ENCODE data around the gene MYO5A. TPM values are rescaled to one million over a fixed set of nuclear protein-coding genes. Genes with fewer than 3 reads are reported as not detected.

Gene MYO5A
- total RNA-seq, 1 experiment from 2014 or later = 17.6 TPM

- Histone ChIP-seq H3K4me2 (ENCODE audit: low read length) (no peak overlapping the region), H3K36me3 (ENCODE audit: control insufficient read depth in 1 of 2, insufficient read depth in 2 of 2, low read length in 2 of 2) (peaks cover 27 to 31% of the 10 kb centered on the region in 2 experiments), H3K4me1 (ENCODE audit: control insufficient read depth in 1 of 2, insufficient read depth in 2 of 2, low read length in 2 of 2) (no peaks in the 10 kb centered on the region), H3K27me3 (ENCODE audit: insufficient read depth, low read length) (no peaks in the 10 kb centered on the region), H3K9me2 (ENCODE audit: insufficient read depth) (no peaks in the 10 kb centered on the region), H3K9me3 (ENCODE audit: control insufficient read depth in 1 of 2, insufficient read depth in 1 of 2, low read depth in 1 of 2, low read length in 2 of 2) (no peaks in the 10 kb centered on the region), H3K79me2 (ENCODE audit: insufficient read depth, low read length) (peaks cover 62% of the 10 kb centered on the region), H2AFZ (ENCODE audit: low read depth, low read length, poor library complexity, severe bottlenecking) (no peak overlapping the region), H4K20me1 (ENCODE audit: insufficient read depth) (peaks cover 12% of the 10 kb centered on the region; the same call in 1 of the 2 replicates), H3K9ac (ENCODE audit: low read length) (no peak overlapping the region), H3K27ac (ENCODE audit: low read depth, low read length) (no peak overlapping the region), H3K4me3 (replicated peaks in 1 of 2; ENCODE audit: low read depth in 1 of 2, low read length in 2 of 2) (no peak overlapping the region)
- RAD21 ChIA-PET (ENCODE audit: low non-redundant PET in 1 of 2, low total read pairs in 2 of 2, uncharacterized antibody in 2 of 2, unreplicated experiment in 2 of 2) = interaction anchor here in 1 of 2 experiments (0.7 kb wide), 1 partner anchor 292 kb away, joined by 6 read pairs; no protein-coding TSS in a partner anchor
- ATAC-seq = no peak
- DNase-seq (ENCODE audit: low read depth, low spot score) = no peak
- TF ChIP-seq SP1 (IDR thresholded peaks at IDR 0.05; ENCODE audit: low read depth) = no peak
- TF ChIP-seq RAD21 (IDR thresholded peaks at IDR 0.05; ENCODE audit: low read depth) = no peak
- no peak for TF ChIP-seq FOSL1 (IDR thresholded peaks at IDR 0.05; ENCODE audit: low read depth)
- no peak for TF ChIP-seq SIN3A (IDR thresholded peaks at IDR 0.05; ENCODE audit: low read depth)
- TF ChIP-seq, protein P1, sequence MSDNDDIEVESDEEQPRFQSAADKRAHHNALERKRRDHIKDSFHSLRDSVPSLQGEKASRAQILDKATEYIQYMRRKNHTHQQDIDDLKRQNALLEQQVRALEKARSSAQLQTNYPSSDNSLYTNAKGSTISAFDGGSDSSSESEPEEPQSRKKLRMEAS (IDR thresholded peaks at IDR 0.05) = no peak
- no peak for TF ChIP-seq EZH2 (IDR thresholded peaks at IDR 0.05)
- TF ChIP-seq JUND (IDR thresholded peaks at IDR 0.05) = no peak
- no peak for TF ChIP-seq ELF1 (IDR thresholded peaks at IDR 0.05; ENCODE audit: borderline replicate concordance, low read depth)
- TF ChIP-seq, protein P2, sequence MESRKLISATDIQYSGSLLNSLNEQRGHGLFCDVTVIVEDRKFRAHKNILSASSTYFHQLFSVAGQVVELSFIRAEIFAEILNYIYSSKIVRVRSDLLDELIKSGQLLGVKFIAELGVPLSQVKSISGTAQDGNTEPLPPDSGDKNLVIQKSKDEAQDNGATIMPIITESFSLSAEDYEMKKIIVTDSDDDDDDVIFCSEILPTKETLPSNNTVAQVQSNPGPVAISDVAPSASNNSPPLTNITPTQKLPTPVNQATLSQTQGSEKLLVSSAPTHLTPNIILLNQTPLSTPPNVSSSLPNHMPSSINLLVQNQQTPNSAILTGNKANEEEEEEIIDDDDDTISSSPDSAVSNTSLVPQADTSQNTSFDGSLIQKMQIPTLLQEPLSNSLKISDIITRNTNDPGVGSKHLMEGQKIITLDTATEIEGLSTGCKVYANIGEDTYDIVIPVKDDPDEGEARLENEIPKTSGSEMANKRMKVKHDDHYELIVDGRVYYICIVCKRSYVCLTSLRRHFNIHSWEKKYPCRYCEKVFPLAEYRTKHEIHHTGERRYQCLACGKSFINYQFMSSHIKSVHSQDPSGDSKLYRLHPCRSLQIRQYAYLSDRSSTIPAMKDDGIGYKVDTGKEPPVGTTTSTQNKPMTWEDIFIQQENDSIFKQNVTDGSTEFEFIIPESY (IDR thresholded peaks at IDR 0.05; ENCODE audit: extremely low read depth, insufficient replicate concordance, low read length) = no peak
- no peak for TF ChIP-seq TCF7L2 (IDR thresholded peaks at IDR 0.05; ENCODE audit: borderline replicate concordance, extremely low read depth, insufficient read depth, insufficient read length)
- no peak for TF ChIP-seq SRF (IDR thresholded peaks at IDR 0.05; ENCODE audit: low read depth)
- POLR2A ChIA-PET = interaction anchor here (0.7 kb wide), 1 partner anchor 99 kb away, joined by 4 read pairs; no protein-coding TSS in a partner anchor
- CTCF ChIA-PET = interaction anchor here (0.7 kb wide), 1 partner anchor 296 kb away, joined by 3 read pairs; no protein-coding TSS in a partner anchor
- intact Hi-C loops (cut with micrococcal nuclease) = no loop called here
- BruUV-seq (replicated peaks) = no TSS peak
Measured at GRCh38 chr15:52552303-52552702, 23.6 kb upstream of the MYO5A start.

Data from HCT116 (cell line).